ENCODE data around the gene POLR2E.

POLR2E gene

GRCh38 chr19:1066748-1067340, 28.3 kb downstream of the POLR2E start, which contains the start of gene ARHGAP45:
Gene ARHGAP45 (plus strand): TSS chr19:1067167. CDS start chr19:1067406, 239 bp downstream.
- DNase-seq (ENCODE audit: low read depth in 2 of 3, low spot score in 1 of 3): peak in 2 of 3 donors; percentile 63 to 73

DNA sequence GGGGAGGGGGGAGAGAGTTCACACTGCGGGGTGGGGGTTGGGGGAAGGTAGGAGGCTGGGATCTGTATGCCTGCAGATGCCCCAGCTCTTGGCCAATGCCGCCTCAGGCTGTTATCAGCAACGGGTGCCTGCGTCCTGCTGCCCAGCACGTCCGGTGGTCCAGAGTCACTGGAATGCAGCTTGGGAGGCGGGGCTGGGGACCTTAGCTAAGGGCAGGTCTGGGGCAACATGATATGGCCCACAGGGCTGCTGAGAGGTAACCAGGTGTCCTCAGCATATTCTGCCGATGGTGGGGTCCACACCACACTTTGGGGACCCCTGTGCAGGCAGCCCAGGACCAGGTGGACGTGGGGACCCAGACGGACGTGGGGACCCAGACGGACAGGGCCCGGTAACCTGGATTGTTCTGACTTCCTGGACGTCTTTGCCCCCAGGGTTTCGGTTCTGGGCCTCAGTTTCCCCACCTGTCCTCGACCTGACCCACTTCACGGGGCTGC, 28.9 kb downstream of the POLR2E start:
- no peak for DNase-seq (ENCODE audit: low read depth in 2 of 3, low spot score in 1 of 3)

DNA sequence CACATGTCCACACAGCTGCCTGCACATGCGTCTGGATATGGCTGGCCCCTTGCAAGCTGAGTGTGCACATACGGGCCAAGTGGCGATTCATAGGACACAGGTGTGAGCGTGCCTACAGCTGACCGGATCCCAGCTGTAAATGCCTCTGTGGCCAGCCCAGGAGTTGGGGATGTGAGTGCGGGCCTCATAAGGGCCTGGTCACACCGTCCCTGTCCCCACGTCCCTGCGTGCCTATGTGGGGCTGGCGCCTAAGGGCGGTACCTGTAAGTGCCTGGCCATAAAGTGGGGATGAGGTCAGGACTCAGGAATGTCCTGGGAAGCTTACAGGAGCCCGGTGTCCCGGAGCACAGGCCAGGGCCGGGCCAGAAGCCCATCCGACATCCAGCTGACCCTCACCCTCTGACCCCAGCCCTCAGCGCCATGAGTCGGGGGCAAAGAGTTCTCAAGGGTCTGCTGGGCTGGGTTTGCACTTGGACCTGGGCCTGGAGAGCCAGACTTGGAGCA, 29.5 kb downstream of the POLR2E start:
- DNase-seq (ENCODE audit: low read depth in 2 of 3, low spot score in 1 of 3): no peak

DNA sequence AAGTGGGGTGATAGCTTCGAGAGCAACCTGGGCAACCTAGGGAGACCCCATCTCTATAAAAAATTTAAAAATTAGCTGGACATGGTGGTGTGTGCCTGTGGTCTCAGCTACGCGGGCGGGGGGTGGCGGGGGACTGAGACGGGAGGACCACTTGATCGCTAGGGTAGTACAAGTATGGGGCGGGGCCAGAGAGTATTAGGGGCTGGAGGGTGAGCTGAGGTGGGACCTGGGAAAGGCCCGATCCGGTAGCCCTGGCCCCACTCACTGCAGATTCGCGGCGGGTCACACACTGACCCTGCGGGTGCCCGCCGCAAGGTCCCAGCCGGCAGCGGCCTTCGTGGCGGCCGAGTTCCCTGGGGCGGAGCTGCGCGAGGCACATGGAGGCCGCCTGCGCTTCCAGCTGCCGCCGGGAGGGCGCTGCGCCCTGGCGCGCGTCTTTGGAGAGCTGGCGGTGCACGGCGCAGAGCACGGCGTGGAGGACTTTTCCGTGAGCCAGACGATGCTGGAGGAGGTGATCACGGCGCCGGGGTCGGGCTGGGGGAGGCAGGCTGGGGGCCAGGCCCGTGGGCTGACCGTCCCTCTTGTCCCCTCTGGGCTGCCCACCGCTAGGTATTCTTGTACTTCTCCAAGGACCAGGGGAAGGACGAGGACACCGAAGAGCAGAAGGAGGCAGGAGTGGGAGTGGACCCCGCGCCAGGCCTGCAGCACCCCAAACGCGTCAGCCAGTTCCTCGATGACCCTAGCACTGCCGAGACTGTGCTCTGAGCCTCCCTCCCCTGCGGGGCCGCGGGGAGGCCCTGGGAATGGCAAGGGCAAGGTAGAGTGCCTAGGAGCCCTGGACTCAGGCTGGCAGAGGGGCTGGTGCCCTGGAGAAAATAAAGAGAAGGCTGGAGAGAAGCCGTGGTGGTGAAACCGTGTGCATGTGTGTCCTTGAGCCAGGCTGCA, 30.2 kb downstream of the POLR2E start:
- peak in 1 of 3 donors; percentile 71 for DNase-seq (ENCODE audit: low read depth in 2 of 3, low spot score in 1 of 3)

- no peak for DNase-seq (ENCODE audit: low read depth in 2 of 3, low spot score in 1 of 3)
Measured at GRCh38 chr19:1063909-1064660, 31.1 kb downstream of the POLR2E start.

GRCh38 chr19:1063030-1063908, 31.9 kb downstream of the POLR2E start:
- DNase-seq (ENCODE audit: low read depth in 2 of 3, low spot score in 1 of 3): peak; percentile 56 to 82 (median 71)

DNA sequence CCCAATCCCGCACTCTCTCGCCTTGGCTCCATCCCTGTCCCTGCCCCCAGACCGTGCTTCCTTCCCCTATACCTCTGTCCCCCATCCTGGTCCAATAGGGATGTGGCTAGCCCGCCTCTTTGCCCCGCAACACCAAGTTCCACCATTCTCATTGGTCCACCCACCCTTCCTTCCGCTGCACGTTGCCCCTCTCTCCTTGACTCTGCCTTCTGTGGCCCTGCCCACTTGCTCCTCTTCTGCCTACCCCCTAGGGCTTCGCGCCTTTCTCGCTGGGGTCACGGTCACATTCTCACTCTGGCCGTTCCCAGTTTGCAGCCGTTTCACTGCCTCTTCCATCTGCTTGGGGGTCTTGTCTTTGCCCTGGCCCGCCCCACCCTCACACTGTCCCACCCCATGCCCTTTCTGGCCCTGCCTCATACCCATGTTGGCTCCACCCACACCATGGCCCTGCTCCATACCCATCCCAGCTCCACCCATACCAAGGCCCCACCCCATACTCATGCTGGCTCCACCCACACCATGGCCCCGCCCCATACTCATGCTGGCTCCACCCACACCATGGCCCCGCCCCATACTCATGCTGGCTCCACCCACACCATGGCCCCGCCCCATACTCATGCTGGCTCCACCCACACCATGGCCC, 32.7 kb downstream of the POLR2E start:
- peak in 1 of 3 donors; percentile 50 for DNase-seq (ENCODE audit: low read depth in 2 of 3, low spot score in 1 of 3)

DNA sequence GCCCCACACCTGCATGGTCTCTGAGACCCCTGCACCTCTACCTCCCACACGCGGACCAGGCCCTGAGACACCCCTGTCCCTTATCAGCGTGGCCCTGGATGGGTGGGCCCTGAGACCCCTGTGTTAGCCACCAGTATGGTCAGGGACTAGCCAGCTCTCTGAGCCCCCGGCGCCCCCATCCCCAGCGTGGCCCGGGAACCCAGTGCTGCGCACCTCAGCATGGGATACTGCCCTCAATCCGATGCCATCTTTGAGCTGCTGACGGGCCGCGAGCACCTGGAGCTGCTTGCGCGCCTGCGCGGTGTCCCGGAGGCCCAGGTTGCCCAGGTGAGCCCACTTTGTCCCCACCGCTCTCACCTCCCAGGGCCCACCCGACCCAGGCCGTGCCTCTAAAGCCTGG, 33.2 kb downstream of the POLR2E start:
- no peak for DNase-seq (ENCODE audit: low read depth in 2 of 3, low spot score in 1 of 3)

DNA sequence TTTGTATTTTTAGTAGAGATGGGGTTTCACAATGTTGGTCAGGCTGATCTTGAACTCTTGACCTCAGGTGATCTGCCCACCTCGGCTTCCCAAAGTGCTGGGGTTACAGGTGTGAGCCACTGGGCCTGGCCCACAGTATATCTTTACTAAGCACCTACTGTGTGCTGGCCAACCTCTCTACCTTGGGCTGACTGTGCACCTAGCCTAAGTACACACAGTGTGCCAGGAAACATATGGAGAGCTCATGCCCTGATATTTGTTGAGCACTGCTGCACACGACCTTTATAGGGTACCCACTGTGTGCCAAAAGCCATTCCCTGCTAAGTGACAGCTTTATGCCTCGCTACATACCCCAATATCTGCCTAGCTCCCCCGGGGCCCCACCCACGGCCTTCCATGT, 34.5 kb downstream of the POLR2E start:
- no peak for DNase-seq (ENCODE audit: low read depth in 2 of 3, low spot score in 1 of 3)

DNA sequence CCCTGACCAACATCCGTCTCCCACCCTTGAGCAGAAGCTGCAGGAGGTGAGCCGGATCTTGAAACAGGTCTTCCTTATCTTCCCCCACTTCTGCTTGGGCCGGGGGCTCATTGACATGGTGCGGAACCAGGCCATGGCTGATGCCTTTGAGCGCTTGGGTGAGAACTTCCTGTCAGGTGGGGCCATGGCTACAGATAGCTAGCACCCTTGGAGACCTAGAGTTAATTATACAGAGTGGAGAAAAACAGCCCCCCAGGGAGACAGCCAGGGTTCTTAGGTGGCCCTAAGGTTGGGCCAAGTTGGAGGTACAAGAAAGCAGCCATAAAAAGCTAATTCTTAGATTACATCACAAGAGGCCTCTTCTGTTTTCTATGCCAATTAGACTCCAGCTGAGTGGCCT, 37.1 kb downstream of the POLR2E start:
- no peak for DNase-seq (ENCODE audit: low read depth in 2 of 3, low spot score in 1 of 3)

DNA sequence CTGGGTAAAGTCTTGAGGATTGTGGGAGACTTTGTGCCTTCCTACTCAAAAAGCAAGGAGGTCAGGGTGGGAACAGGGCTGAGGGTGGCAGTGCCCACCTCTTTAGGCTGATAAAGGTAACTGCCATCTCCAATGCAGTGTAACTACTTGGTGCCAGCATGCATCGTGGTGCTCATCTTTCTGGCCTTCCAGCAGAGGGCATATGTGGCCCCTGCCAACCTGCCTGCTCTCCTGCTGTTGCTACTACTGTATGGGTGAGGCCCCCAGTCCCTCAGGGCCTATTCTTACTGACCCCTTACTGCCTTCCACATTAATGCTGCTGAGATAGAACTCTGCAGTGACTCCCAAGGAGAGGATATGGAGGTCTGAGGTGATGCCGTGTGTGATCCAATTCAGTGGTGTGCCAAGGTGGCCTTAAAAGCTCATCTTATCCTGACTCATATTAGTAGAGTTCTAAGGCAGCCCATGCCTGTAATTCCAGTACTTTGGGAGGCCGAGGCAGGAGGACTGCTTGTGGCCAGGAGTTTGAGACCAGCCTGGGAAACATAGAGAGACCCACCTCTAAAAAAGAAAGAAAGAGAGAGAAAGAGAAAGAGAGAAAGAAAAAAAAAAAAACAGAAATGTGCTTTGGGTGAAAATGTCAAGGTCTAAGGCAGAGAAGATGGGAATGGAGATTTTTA, 37.9 kb downstream of the POLR2E start:
- DNase-seq (ENCODE audit: low read depth in 2 of 3, low spot score in 1 of 3): no peak

DNA sequence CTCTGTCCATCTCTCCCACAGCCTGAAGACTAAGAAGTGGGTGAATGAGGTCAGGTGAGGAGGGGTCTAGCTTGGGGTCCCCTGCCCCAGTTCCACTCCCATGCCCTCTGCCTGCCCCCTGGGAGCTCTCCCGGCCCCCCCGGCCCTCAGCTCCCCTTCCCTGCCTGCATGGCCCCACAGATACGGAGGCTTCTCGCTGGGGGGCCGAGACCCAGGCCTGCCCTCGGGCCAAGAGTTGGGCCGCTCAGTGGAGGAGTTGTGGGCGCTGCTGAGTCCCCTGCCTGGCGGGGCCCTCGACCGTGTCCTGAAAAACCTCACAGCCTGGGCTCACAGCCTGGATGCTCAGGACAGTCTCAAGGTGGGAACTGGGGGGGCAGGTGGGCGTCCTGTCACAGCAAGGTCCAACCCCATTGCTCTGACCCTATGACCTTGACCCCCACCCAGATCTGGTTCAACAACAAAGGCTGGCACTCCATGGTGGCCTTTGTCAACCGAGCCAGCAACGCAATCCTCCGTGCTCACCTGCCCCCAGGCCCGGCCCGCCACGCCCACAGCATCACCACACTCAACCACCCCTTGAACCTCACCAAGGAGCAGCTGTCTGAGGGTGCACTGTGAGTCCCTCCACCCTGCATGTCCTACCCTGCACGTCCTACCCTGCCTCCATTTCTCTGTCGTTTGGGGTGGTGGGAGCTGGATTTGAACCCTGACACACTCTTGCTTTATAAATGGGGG, 39.1 kb downstream of the POLR2E start:
- DNase-seq (ENCODE audit: low read depth in 2 of 3, low spot score in 1 of 3): no peak

DNA sequence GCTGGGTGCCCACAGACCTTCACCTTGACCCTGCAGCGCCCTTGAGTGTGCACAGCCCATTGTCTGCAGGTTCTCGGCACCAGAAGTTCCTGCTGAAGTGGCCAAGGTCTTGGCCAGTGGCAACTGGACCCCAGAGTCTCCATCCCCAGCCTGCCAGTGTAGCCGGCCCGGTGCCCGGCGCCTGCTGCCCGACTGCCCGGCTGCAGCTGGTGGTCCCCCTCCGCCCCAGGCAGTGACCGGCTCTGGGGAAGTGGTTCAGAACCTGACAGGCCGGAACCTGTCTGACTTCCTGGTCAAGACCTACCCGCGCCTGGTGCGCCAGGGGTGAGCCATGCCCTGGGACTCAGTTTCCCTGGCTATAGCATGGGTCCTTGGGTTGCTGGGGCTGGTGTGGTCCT, 40.1 kb downstream of the POLR2E start:
- no peak for DNase-seq (ENCODE audit: low read depth in 2 of 3, low spot score in 1 of 3)

- no peak for DNase-seq (ENCODE audit: low read depth in 2 of 3, low spot score in 1 of 3)
Measured at GRCh38 chr19:1054102-1055027, 40.8 kb downstream of the POLR2E start.

DNA sequence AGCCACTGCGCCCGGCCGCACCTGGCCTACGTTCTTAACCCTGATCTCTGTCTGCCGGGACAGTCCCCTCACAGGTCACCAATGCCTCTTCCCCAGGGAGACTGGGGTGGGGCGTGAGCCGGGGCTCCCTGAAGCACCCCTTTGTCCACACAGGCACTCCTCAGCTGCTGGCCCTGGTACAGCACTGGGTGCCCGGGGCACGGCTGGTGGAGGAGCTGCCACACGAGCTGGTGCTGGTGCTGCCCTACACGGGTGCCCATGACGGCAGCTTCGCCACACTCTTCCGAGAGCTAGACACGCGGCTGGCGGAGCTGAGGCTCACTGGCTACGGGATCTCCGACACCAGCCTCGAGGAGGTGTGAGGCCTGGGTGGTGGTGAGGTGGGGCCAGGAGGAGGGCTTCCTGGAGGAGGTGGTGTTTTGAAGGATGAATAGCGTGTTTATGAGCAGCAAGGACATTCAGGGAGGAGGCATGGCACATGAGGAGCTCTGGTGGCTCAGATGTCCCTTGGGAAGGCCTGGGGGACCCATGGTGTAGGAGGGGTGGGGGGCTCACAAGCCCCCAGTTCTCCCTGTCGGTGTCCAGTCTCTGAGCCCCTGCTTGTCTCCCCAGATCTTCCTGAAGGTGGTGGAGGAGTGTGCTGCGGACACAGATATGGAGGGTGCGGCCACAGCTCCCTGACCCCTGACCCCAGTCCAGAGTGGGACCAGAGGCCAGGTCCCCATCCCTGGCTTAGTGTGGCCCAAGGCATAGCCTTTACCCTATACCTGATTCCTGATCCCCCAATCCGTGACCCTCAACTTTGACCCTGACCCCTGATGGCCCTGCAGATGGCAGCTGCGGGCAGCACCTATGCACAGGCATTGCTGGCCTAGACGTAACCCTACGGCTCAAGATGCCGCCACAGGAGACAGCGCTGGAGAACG, 41.7 kb downstream of the POLR2E start:
- DNase-seq (ENCODE audit: low read depth in 2 of 3, low spot score in 1 of 3): no peak

- DNase-seq (ENCODE audit: low read depth in 2 of 3, low spot score in 1 of 3): no peak
Measured at GRCh38 chr19:1052349-1052975, 42.7 kb downstream of the POLR2E start.

Data from stimulated activated CD4-positive, alpha-beta T cell treated with anti-CD3 and anti-CD28 coated beads, Interleukin-12 subunit alpha, Interleukin-12 subunit beta, amount 100 ng/mL, for 48 hours (primary cell).